Measurements from ENCODE around the gene CHST9. TPM values are rescaled to one million over a fixed set of nuclear protein-coding genes. Genes with fewer than 3 reads are reported as not detected.
"Not testable (repeated sequence)": the region's sequence is repeated elsewhere in the genome, so short reads cannot be mapped to it uniquely, and the experiment has no call there.

CHST9 gene
- total and polyA plus RNA-seq, 2 of the 4 experiments (the other 2 are of a cell fraction) = not detected

DNA sequence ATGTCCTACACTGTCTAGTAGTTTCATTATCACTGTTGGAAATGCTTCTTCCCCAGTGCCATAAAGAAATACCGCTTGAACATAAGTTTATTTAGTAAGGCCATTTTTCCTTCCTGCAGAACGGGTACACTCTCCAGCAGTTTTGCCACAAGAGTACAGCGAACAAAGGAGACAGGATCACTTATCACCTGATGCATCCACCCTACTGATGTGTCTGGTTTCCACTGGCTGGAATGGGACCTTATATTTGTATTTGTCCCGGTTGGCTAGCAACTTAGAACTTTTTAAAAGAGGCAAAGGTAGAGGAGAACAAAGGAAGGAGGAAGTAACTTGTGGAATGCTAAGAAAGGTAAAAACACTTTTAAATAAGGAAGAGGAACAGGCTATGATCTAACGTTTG is 46.1 kb upstream of the CHST9 start:
- ATAC-seq (ENCODE audit: low read depth); H3K9me1 ChIP-seq (ENCODE audit: insufficient read depth, low read length); H2AK9ac ChIP-seq (replicated peaks; ENCODE audit: low read depth, low read length, poor library complexity); intact Hi-C loops (cut with micrococcal nuclease); in situ Hi-C loops (cut with MboI; ENCODE audit: low sequenced_read_pairs); H2BK15ac ChIP-seq (ENCODE audit: low read depth, low read length); H2AK5ac ChIP-seq (ENCODE audit: low read depth, low read length); H3K79me1 ChIP-seq (ENCODE audit: low read depth in 1 of 2, low read length in 2 of 2); H2BK120ac ChIP-seq (ENCODE audit: low read depth, low read length); H3K4me2 ChIP-seq (ENCODE audit: low read depth, low read length); dilution Hi-C loops (cut with HindIII; ENCODE audit: low sequenced_read_pairs, unreplicated experiment); H3K18ac ChIP-seq (ENCODE audit: low read depth, low read length); H3K9ac ChIP-seq (ENCODE audit: low read depth, low read length); H3K9me3 ChIP-seq (ENCODE audit: control insufficient read depth, insufficient read depth, low read length); H4K8ac ChIP-seq (ENCODE audit: low read depth in 2 of 2, low read length in 2 of 2); H2BK20ac ChIP-seq (ENCODE audit: low read depth, low read length); H3K23ac ChIP-seq (ENCODE audit: low read depth, low read length); H3K4me1 ChIP-seq (ENCODE audit: control insufficient read depth, insufficient read depth, low read length); BruUV-seq (replicated peaks); H3K56ac ChIP-seq (ENCODE audit: extremely low read depth, insufficient read depth, low read length); H4K91ac ChIP-seq (ENCODE audit: insufficient read depth, low read depth, low read length); H3K27ac ChIP-seq (ENCODE audit: insufficient read depth, low read length); DNase-seq; H2AFZ ChIP-seq (replicated peaks; ENCODE audit: low read length, poor library complexity); CTCF ChIA-PET; H3K14ac ChIP-seq (replicated peaks; ENCODE audit: low read depth, low read length); POLR2A ChIA-PET (ENCODE audit: unreplicated experiment); H4K5ac ChIP-seq (ENCODE audit: low read depth, low read length); H3K4me3 ChIP-seq (ENCODE audit: insufficient read depth, low read depth, low read length); H3K36me3 ChIP-seq (ENCODE audit: control insufficient read depth, insufficient read depth, low read length); H3K27me3 ChIP-seq (ENCODE audit: control insufficient read depth, insufficient read depth, low read length); H3K4ac ChIP-seq (ENCODE audit: low read depth, low read length); H2BK5ac ChIP-seq (ENCODE audit: low read depth, low read length, poor library complexity, severe bottlenecking); H4K20me1 ChIP-seq (ENCODE audit: insufficient read depth, low read length): not testable (repeated sequence)
- WGBS, 2 experiments (ENCODE audit: extremely low coverage in 2 of 2, insufficient read length in 1 of 2) = no CpG with 5 or more reads among the region's 5 CpGs

Data from IMR-90 (cell line).